ENCODE results near the gene GNA15.

The GNA15 gene

GRCh38 chr19:3106509-3107141 is 29.2 kb upstream of the GNA15 start:
- no peak for DNase-seq (ENCODE audit: low read depth)

GRCh38 chr19:3107658-3108057 is 28.2 kb upstream of the GNA15 start:
- no peak for DNase-seq (ENCODE audit: low read depth)

GRCh38 chr19:3108775-3109174 is 27.1 kb upstream of the GNA15 start:
- peak; percentile 65 for DNase-seq (ENCODE audit: low read depth)

GRCh38 chr19:3109491-3109890 is 26.3 kb upstream of the GNA15 start:
- DNase-seq (ENCODE audit: low read depth), result no peak

GRCh38 chr19:3110126-3110825 is 25.6 kb upstream of the GNA15 start:
- no peak for DNase-seq (ENCODE audit: low read depth)

- no peak for DNase-seq (ENCODE audit: low read depth)
Measured at GRCh38 chr19:3111586-3112247, 24.1 kb upstream of the GNA15 start.

GRCh38 chr19:3112375-3113099 is 23.3 kb upstream of the GNA15 start:
- DNase-seq (ENCODE audit: low read depth), result no peak

GRCh38 chr19:3113100-3114017 is 22.5 kb upstream of the GNA15 start:
- DNase-seq (ENCODE audit: low read depth), result no peak

- no peak for DNase-seq (ENCODE audit: low read depth)
Measured at GRCh38 chr19:3114018-3114726, 21.7 kb upstream of the GNA15 start.

- no peak for DNase-seq (ENCODE audit: low read depth)
Measured at GRCh38 chr19:3114811-3115210, 21.0 kb upstream of the GNA15 start.

- no peak for DNase-seq (ENCODE audit: low read depth)
Measured at GRCh38 chr19:3115411-3115810, 20.4 kb upstream of the GNA15 start.

- no peak for DNase-seq (ENCODE audit: low read depth)
Measured at GRCh38 chr19:3115916-3116602, 19.8 kb upstream of the GNA15 start.

GRCh38 chr19:3116621-3117020 is 19.2 kb upstream of the GNA15 start:
- no peak for DNase-seq (ENCODE audit: low read depth)

- no peak for DNase-seq (ENCODE audit: low read depth)
Measured at GRCh38 chr19:3117716-3118115, 18.1 kb upstream of the GNA15 start.

GRCh38 chr19:3118232-3119070 is 17.4 kb upstream of the GNA15 start:
- no peak for DNase-seq (ENCODE audit: low read depth)

GRCh38 chr19:3119071-3119595 is 16.7 kb upstream of the GNA15 start:
- no peak for DNase-seq (ENCODE audit: low read depth)

GRCh38 chr19:3119693-3120380 is 16.0 kb upstream of the GNA15 start:
- no peak for DNase-seq (ENCODE audit: low read depth)

- no peak for DNase-seq (ENCODE audit: low read depth)
Measured at GRCh38 chr19:3120611-3121276, 15.1 kb upstream of the GNA15 start.

Measured in activated T-cell treated with anti-CD3 and anti-CD28 coated beads for 1 hour (primary cell).